ENCODE results near the gene TMTC4. TPM values are rescaled to one million over a fixed set of nuclear protein-coding genes. Genes with fewer than 3 reads are reported as not detected.

TMTC4 gene
- total RNA-seq, 4 donors from 2014 or later: 7.5 to 14.1 (median 8.4) TPM

- H3K4me3 ChIP-seq: no peak overlapping the region
- DNase-seq: no peak
- H3K27ac ChIP-seq: no peak overlapping the region
- H3K36me3 ChIP-seq: peaks cover 0 to 69% (median 22%) of the 10 kb centered on the region in 3 donors
- H3K4me1 ChIP-seq: peaks cover 1 to 21% (median 8%) of the 10 kb centered on the region in 3 donors
- no peaks in the 10 kb centered on the region for H3K9me3 ChIP-seq
- 81 to 86% methylated on average over 7 of the region's 7 CpGs for WGBS, 2 donors
- TF ChIP-seq, protein P1, sequence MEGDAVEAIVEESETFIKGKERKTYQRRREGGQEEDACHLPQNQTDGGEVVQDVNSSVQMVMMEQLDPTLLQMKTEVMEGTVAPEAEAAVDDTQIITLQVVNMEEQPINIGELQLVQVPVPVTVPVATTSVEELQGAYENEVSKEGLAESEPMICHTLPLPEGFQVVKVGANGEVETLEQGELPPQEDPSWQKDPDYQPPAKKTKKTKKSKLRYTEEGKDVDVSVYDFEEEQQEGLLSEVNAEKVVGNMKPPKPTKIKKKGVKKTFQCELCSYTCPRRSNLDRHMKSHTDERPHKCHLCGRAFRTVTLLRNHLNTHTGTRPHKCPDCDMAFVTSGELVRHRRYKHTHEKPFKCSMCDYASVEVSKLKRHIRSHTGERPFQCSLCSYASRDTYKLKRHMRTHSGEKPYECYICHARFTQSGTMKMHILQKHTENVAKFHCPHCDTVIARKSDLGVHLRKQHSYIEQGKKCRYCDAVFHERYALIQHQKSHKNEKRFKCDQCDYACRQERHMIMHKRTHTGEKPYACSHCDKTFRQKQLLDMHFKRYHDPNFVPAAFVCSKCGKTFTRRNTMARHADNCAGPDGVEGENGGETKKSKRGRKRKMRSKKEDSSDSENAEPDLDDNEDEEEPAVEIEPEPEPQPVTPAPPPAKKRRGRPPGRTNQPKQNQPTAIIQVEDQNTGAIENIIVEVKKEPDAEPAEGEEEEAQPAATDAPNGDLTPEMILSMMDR (IDR thresholded peaks at IDR 0.05): no peak
- TF ChIP-seq POLR2A (IDR thresholded peaks at IDR 0.05): no peak
- intact Hi-C loops (cut with DNase I): no loop called here
- no peaks in the 10 kb centered on the region for H3K27me3 ChIP-seq
These were observed 6.2 kb downstream of the TMTC4 start for GRCh38 chr13:100668408-100668807.

- intact Hi-C loops (cut with DNase I): no loop called here
- H3K4me3 ChIP-seq: no peak overlapping the region
- 92 to 93% methylated on average over 8 to 9 of the region's 9 CpGs for WGBS, 2 donors
- no peaks in the 10 kb centered on the region for H3K9me3 ChIP-seq
- no peak for DNase-seq
- peaks cover 0 to 74% (median 22%) of the 10 kb centered on the region in 3 donors for H3K36me3 ChIP-seq
- no peak for TF ChIP-seq POLR2A (IDR thresholded peaks at IDR 0.05)
- TF ChIP-seq, protein P1 (IDR thresholded peaks at IDR 0.05): no peak
- no peaks in the 10 kb centered on the region for H3K27me3 ChIP-seq
- H3K27ac ChIP-seq: no peak overlapping the region
- H3K4me1 ChIP-seq: peaks cover 0 to 16% (median 3%) of the 10 kb centered on the region in 3 donors
These were observed 6.7 kb downstream of the TMTC4 start for GRCh38 chr13:100667894-100668293.

GRCh38 chr13:100666124-100666523 lies 8.5 kb downstream of the TMTC4 start:
- no peaks in the 10 kb centered on the region for H3K4me1 ChIP-seq

DNA sequence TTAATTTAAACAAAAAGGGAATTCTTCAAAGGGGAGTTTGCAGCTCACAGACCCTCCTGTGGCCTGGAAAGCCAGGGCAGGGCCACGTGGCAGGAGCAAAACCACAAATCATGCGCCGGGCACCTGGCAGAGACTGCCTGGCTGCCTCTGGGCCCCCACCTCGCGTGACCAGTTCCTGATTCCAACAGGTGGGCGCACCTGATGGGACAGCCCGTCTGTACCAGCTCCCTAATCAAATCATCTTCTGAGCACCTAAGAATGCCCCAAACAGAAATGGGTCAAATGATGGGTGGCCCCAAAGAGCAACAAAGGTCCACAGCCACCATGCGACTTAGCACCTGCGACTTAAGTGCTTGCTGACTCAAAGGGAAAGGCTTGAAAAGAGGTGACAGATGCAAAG lies 9.2 kb downstream of the TMTC4 start:
- Histone ChIP-seq H3K9me3 (no peaks in the 10 kb centered on the region), H3K4me3 (no peak overlapping the region), H3K27me3 (no peaks in the 10 kb centered on the region), H3K36me3 (peaks cover 0 to 99% (median 22%) of the 10 kb centered on the region in 3 donors), H3K4me1 (no peaks in the 10 kb centered on the region), H3K27ac (no peak overlapping the region)
- WGBS, 2 donors: 82% methylated on average over 9 of the region's 9 CpGs; no CpG with 5 or more reads in 1 of the 2 donors
- TF ChIP-seq, protein P1 (IDR thresholded peaks at IDR 0.05): no peak
- TF ChIP-seq POLR2A (IDR thresholded peaks at IDR 0.05): no peak
- no peak for DNase-seq
- intact Hi-C loops (cut with DNase I): no loop called here

More at GRCh38 chr13:100666124-100666523, 8.5 kb downstream of the TMTC4 start:
- Histone ChIP-seq H3K27me3 (no peaks in the 10 kb centered on the region), H3K4me3 (no peak overlapping the region), H3K9me3 (no peaks in the 10 kb centered on the region), H3K36me3 (peaks cover 0 to 92% (median 22%) of the 10 kb centered on the region in 3 donors), H3K27ac (no peak overlapping the region)
- intact Hi-C loops (cut with DNase I): no loop called here
- DNase-seq: no peak
- no peak for TF ChIP-seq POLR2A (IDR thresholded peaks at IDR 0.05)
- TF ChIP-seq, protein P1 (IDR thresholded peaks at IDR 0.05): no peak
- WGBS, 2 donors: 68 to 72% methylated on average over 5 of the region's 5 CpGs

DNA sequence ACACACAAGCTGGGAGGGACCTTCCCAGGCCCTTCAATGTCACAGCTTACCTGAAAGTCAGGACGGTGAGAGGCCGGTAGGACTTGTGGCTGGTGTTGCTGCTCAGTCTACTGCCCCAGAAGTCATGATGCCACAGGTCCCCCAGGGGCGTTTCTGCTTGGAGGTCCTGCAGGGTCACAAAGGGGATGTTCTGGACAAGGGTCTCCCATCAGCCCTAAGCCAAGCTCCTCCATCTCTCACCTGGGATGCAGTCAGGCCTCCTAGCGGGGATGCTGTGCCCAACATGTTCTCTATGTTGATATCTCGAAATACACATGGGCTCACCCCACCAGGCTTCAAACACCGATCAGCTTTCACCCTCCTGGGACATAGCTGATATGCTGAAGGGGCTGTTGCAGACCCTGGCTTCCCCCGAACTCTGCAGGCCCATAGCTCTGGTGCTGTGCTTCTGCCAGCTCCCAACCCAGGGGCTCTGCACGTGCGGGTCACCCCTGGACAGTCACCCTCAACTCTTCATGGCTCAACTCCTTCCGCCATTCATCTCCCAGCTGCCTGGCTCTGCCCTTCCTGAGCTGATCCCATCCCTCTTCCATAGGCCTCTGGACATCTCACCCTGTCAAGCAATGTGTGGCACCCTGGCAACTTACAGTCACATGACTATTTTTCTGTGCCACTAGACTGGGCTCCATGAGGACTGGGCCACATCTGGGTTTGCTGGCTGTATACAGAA lies 10.3 kb downstream of the TMTC4 start:
- TF ChIP-seq, protein P1 (IDR thresholded peaks at IDR 0.05): no peak
- TF ChIP-seq POLR2A (IDR thresholded peaks at IDR 0.05): no peak
- Histone ChIP-seq H3K27me3 (no peaks in the 10 kb centered on the region), H3K9me3 (no peaks in the 10 kb centered on the region), H3K36me3 (peaks cover 0 to 99% (median 13%) of the 10 kb centered on the region in 3 donors), H3K27ac (no peak overlapping the region), H3K4me1 (no peaks in the 10 kb centered on the region), H3K4me3 (no peak overlapping the region)
- 95% methylated on average over 8 to 9 of the region's 10 CpGs for WGBS, 2 donors
- intact Hi-C loops (cut with DNase I): no loop called here
- no peak for DNase-seq
